Measurements from ENCODE around the gene CDC14A.

DNA sequence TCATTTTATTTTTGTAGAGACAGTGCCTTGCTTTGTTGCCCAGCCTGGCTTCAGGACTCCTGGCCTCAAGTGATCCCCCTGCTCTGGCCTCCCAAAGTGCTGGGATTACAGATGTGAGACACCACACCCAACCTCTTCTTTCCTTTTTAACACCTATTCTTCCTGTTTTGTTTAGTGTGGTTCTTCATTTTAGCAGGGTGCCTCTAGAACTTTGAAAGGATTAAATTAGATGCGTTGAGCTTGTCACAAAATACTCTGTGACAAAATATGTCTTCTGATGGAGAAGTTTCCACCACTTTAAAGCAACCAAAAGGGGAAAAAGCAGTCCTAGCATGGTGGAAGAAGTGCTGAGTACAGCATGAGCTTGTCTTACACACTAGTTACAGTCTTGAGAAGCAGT, 42.0 kb downstream of the CDC14A start:
- TF ChIP-seq, protein P1, sequence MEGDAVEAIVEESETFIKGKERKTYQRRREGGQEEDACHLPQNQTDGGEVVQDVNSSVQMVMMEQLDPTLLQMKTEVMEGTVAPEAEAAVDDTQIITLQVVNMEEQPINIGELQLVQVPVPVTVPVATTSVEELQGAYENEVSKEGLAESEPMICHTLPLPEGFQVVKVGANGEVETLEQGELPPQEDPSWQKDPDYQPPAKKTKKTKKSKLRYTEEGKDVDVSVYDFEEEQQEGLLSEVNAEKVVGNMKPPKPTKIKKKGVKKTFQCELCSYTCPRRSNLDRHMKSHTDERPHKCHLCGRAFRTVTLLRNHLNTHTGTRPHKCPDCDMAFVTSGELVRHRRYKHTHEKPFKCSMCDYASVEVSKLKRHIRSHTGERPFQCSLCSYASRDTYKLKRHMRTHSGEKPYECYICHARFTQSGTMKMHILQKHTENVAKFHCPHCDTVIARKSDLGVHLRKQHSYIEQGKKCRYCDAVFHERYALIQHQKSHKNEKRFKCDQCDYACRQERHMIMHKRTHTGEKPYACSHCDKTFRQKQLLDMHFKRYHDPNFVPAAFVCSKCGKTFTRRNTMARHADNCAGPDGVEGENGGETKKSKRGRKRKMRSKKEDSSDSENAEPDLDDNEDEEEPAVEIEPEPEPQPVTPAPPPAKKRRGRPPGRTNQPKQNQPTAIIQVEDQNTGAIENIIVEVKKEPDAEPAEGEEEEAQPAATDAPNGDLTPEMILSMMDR (IDR thresholded peaks at IDR 0.05; ENCODE audit: insufficient read depth, low read length) = no peak
- TF ChIP-seq, protein P2, sequence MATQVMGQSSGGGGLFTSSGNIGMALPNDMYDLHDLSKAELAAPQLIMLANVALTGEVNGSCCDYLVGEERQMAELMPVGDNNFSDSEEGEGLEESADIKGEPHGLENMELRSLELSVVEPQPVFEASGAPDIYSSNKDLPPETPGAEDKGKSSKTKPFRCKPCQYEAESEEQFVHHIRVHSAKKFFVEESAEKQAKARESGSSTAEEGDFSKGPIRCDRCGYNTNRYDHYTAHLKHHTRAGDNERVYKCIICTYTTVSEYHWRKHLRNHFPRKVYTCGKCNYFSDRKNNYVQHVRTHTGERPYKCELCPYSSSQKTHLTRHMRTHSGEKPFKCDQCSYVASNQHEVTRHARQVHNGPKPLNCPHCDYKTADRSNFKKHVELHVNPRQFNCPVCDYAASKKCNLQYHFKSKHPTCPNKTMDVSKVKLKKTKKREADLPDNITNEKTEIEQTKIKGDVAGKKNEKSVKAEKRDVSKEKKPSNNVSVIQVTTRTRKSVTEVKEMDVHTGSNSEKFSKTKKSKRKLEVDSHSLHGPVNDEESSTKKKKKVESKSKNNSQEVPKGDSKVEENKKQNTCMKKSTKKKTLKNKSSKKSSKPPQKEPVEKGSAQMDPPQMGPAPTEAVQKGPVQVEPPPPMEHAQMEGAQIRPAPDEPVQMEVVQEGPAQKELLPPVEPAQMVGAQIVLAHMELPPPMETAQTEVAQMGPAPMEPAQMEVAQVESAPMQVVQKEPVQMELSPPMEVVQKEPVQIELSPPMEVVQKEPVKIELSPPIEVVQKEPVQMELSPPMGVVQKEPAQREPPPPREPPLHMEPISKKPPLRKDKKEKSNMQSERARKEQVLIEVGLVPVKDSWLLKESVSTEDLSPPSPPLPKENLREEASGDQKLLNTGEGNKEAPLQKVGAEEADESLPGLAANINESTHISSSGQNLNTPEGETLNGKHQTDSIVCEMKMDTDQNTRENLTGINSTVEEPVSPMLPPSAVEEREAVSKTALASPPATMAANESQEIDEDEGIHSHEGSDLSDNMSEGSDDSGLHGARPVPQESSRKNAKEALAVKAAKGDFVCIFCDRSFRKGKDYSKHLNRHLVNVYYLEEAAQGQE (IDR thresholded peaks at IDR 0.05; ENCODE audit: insufficient replicate concordance, low read depth) = no peak
- no peak for TF ChIP-seq POLR2AphosphoS5 (IDR thresholded peaks at IDR 0.05; ENCODE audit: low read depth)
